GM12874 (cell line): ENCODE results near the gene SENP1.

Experiments
- TF ChIP-seq, protein P1 (sequence below): IDR thresholded peaks from 2 replicates; pipeline ENCODE4 v1.5.1; 2011; ENCODE audit warnings: low read depth, mild to moderate bottlenecking, control low read depth, low read length, moderate library complexity; ENCODE audit not compliant: insufficient read depth

Gene SENP1

DNA sequence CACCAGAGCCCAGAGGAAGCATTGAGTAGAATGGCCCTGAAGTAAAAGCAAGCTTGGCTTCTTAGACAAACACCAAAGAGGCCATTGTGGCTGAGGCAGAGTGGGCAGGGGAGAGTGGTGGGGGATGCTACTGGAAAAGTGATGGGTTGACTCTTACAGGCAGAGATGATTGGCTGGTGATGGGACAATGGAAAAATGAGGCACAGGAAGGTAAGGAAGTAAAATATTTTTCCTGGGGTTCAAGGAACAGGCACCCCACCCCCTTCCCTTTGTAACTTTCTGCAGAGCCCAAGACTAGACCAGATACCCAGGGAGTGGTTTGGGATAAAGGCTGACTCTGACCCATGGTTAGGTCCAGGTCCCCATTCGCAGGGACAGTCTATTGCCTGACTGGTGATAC, 66.7 kb downstream of the SENP1 start:
- TF ChIP-seq, protein P1, sequence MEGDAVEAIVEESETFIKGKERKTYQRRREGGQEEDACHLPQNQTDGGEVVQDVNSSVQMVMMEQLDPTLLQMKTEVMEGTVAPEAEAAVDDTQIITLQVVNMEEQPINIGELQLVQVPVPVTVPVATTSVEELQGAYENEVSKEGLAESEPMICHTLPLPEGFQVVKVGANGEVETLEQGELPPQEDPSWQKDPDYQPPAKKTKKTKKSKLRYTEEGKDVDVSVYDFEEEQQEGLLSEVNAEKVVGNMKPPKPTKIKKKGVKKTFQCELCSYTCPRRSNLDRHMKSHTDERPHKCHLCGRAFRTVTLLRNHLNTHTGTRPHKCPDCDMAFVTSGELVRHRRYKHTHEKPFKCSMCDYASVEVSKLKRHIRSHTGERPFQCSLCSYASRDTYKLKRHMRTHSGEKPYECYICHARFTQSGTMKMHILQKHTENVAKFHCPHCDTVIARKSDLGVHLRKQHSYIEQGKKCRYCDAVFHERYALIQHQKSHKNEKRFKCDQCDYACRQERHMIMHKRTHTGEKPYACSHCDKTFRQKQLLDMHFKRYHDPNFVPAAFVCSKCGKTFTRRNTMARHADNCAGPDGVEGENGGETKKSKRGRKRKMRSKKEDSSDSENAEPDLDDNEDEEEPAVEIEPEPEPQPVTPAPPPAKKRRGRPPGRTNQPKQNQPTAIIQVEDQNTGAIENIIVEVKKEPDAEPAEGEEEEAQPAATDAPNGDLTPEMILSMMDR, result no peak

DNA sequence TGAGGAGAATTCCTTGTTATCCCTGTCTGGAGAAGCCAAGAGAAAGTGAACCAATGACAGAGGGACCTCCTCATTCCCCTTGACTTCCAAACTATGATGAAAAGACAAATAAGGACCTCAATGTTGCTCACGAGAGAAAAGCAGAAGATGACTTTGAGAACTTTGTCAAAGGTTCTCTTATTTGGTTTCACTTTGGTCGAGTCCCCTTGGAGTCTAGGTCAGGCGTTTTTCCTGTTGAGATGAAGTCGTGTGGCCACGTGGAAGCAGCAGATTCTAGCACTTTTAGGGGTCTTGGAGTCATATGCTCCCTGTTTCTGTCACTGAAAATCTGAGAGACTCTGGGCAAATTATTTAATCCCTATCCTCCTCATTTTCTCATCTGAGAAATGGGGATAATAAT, 67.8 kb downstream of the SENP1 start:
- TF ChIP-seq, protein P1, result no peak

DNA sequence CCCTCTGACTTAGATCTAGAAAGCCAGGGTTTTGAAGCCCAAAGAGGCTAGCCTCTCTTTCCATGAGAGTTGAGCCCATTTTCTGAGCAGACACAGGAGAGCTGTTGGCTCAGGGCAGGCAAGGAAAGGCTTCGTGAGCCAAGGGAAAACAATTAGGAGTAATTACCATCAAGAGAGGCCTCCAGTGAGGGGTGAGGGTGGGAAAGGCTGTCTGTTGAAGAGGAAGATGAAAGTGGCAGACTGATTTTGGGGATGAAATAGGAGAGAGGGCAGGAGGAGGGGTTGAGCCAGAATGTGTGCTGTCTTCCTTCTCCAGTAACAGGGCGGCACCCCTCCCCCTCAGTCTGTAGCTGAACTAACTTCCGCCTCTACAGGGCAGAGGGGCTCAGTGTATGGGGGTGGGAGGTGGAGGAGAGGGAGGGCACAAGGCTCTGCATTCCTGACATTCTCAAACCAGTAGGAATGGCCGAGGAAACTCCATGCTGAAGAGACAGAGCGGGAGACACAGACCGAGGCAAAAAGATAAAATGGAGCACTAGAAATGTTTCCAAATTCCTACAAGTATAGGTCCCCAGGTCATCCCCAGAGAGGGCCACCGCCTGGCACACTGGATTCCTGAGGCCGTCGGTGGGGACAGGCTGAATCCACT, 68.5 kb downstream of the SENP1 start:
- TF ChIP-seq, protein P1, result no peak

DNA sequence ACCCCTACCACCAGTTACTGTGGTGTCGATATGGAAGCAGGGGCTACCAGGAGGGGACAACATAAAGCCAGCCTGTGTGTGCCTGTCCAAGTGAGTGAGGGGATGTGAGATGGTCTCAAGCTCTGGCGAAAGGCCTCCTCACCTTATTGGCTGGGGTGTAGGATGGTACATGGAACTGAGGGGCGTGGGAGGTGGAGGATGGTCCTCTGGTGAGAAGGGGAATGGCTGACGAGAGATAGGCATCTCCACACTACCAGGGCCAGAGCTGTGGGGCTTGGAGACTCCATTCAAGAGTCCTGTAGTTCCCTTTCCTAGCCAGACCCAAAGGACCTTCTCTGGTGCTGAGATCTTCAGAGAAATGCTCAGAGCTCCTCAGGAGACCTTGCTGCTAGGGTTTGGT, 69.1 kb downstream of the SENP1 start:
- TF ChIP-seq, protein P1, result no peak

DNA sequence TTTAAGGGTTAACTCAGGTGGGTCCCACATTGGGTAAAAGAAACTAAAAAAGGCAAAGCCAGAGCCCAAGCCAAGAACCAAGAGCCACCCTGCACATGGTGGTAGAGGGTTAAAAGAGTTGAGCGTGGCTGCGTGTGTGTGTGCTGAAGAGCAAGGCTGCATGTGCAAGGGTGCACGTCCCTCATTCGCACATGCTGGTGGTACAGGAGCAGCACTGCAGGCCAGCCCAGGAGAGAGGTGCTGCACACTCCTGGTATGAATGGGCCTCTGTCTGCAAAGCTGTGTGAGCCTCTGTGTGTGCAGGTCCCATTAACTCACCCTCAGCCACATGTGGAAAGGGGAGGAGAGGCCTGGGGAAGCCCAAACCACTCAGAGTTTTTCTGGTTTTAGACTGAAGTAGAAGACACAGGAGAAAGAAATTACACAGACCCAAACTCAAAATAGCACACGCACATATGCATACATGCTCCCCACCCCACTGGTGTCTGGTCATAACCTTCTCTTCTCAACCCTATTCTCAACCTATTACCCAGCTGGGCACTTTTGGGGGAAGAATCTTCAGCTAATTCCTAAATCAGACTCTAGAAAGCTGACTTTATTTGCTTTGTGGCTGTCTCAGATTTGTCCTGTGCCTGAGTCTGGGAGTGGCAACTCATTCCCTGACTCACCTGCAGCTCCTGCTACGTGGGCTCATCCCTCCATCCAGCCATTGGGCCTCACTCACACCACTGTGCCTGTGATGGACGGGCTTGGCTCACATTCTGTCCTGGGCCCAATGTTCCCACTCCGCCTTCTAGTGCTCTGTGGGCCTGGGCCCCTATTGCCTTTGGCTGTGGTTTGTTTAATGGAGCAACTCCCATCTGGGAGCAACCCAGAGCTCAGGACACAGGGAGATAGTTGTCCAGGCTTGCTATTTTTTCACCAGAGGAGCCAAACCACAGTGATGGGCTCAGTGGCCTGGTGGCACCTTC, 70.8 kb downstream of the SENP1 start:
- TF ChIP-seq, protein P1, result no peak

DNA sequence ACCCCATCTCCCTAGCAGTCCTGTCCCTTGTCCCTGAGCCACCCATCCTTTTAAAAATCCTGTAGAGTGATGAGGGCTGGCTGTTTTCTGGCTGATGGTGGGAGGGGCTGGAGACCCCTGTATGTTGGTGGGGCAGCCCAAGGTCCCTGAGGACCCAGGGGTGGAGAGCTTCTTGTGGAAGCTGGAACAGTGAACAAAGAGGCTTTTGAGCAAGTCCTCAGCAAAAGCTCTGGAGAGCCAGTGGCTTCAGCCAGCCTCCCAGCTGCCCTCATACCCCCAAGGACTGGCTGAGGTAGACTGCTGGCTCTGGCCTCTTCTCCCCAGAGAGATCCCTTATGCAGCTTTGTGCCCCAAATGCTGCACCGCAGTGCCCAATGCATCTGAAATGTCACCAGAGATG, 72.4 kb downstream of the SENP1 start:
- TF ChIP-seq, protein P1, result no peak

DNA sequence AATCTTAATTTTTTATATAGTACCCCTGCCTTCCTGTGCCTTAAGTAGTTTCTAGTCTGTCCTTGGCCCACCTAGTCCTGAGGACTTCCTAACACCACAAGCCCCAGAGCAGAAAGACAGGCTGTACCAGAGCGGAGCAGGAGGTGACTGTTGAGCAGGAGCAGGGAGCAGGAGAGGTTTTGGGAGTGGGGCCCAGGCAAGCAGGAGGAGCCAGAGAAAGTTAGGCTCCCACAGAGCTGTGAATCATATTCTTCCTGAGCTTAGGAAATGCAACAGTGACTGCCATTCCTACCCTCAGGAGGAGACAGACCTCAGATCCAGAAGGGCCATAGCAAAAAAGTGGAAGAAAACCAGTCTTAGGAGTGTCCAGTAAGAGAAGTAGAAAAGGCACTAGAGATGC, 73.3 kb downstream of the SENP1 start:
- TF ChIP-seq, protein P1, result no peak
